ENCODE measurements around the gene TUBA3C. TPM values are rescaled to one million over a fixed set of nuclear protein-coding genes. Genes with fewer than 3 reads are reported as not detected.

TUBA3C gene
- total and polyA plus RNA-seq, 2 donors (not counting 1 experiment from before 2014, with no cell fraction given): not detected

GRCh38 chr13:19158526-19159174 is 23.0 kb downstream of the TUBA3C start:
- Histone ChIP-seq H4K20me1 (ENCODE audit: control insufficient read depth, extremely low read depth, insufficient read depth, low read length) (no peaks in the 10 kb centered on the region), H3K27ac (ENCODE audit: insufficient read depth, low read length) (no peak overlapping the region), H3K27me3 (ENCODE audit: control insufficient read depth, insufficient read depth, low read length) (no peaks in the 10 kb centered on the region), H3K9me3 (ENCODE audit: control insufficient read depth, insufficient read depth, low read depth, low read length) (no peaks in the 10 kb centered on the region), H3K9ac (ENCODE audit: insufficient read depth, low read length) (no peak overlapping the region), H3K4me3 (replicated peaks in 1 of 4; ENCODE audit: control extremely low read depth in 1 of 4, insufficient read depth in 1 of 4, low read depth in 3 of 4, low read length in 4 of 4) (no peak overlapping the region), H3K4me2 (ENCODE audit: extremely low read depth, insufficient read depth, low read length) (no peak overlapping the region), H3K4me1 (ENCODE audit: control insufficient read depth, extremely low read depth, insufficient read depth, low read length) (no peaks in the 10 kb centered on the region), H3K36me3 (ENCODE audit: control insufficient read depth, insufficient read depth, low read length) (no peaks in the 10 kb centered on the region), H2AFZ (ENCODE audit: low read length) (no peak overlapping the region), H3K79me2 (ENCODE audit: control insufficient read depth, insufficient read depth, low read length) (no peaks in the 10 kb centered on the region)
- TF ChIP-seq CTCF (conservative IDR thresholded peaks at IDR 0.05 in 1 of 2, IDR thresholded peaks at IDR 0.05 in 1 of 2; ENCODE audit: low read depth in 1 of 2, low read length in 2 of 2): no peak
- TF ChIP-seq EZH2 (IDR thresholded peaks at IDR 0.05; ENCODE audit: low read length, missing control alignments): no peak
- no peak for DNase-seq (ENCODE audit: low read depth in 2 of 2)

- TF ChIP-seq EZH2 (IDR thresholded peaks at IDR 0.05; ENCODE audit: low read length, missing control alignments): no peak
- TF ChIP-seq CTCF (conservative IDR thresholded peaks at IDR 0.05 in 1 of 2, IDR thresholded peaks at IDR 0.05 in 1 of 2; ENCODE audit: low read depth in 1 of 2, low read length in 2 of 2): no peak
- Histone ChIP-seq H2AFZ (ENCODE audit: low read length) (no peak overlapping the region), H3K36me3 (ENCODE audit: control insufficient read depth, insufficient read depth, low read length) (no peaks in the 10 kb centered on the region), H3K9ac (ENCODE audit: insufficient read depth, low read length) (no peak overlapping the region), H4K20me1 (ENCODE audit: control insufficient read depth, extremely low read depth, insufficient read depth, low read length) (no peaks in the 10 kb centered on the region), H3K27me3 (ENCODE audit: control insufficient read depth, insufficient read depth, low read length) (no peaks in the 10 kb centered on the region), H3K79me2 (ENCODE audit: control insufficient read depth, insufficient read depth, low read length) (no peaks in the 10 kb centered on the region), H3K4me3 (replicated peaks in 1 of 4; ENCODE audit: control extremely low read depth in 1 of 4, insufficient read depth in 1 of 4, low read depth in 3 of 4, low read length in 4 of 4) (no peak overlapping the region), H3K4me1 (ENCODE audit: control insufficient read depth, extremely low read depth, insufficient read depth, low read length) (no peaks in the 10 kb centered on the region), H3K4me2 (ENCODE audit: extremely low read depth, insufficient read depth, low read length) (no peak overlapping the region), H3K9me3 (ENCODE audit: control insufficient read depth, insufficient read depth, low read depth, low read length) (no peaks in the 10 kb centered on the region), H3K27ac (ENCODE audit: insufficient read depth, low read length) (no peak overlapping the region)
- no peak for DNase-seq (ENCODE audit: low read depth in 2 of 2)
Observed at GRCh38 chr13:19158006-19158405, 23.6 kb downstream of the TUBA3C start.

GRCh38 chr13:19157461-19157860 is 24.2 kb downstream of the TUBA3C start:
- H3K9ac ChIP-seq (ENCODE audit: insufficient read depth, low read length): no peak overlapping the region
- H2AFZ ChIP-seq (ENCODE audit: low read length): no peak overlapping the region
- H3K4me3 ChIP-seq (replicated peaks in 1 of 4; ENCODE audit: control extremely low read depth in 1 of 4, insufficient read depth in 1 of 4, low read depth in 3 of 4, low read length in 4 of 4): no peak overlapping the region
- H3K36me3 ChIP-seq (ENCODE audit: control insufficient read depth, insufficient read depth, low read length): no peaks in the 10 kb centered on the region
- no peak overlapping the region for H3K4me2 ChIP-seq (ENCODE audit: extremely low read depth, insufficient read depth, low read length)
- no peak for DNase-seq (ENCODE audit: low read depth in 2 of 2)
- H3K4me1 ChIP-seq (ENCODE audit: control insufficient read depth, extremely low read depth, insufficient read depth, low read length): no peaks in the 10 kb centered on the region
- H3K9me3 ChIP-seq (ENCODE audit: control insufficient read depth, insufficient read depth, low read depth, low read length): no peaks in the 10 kb centered on the region
- no peaks in the 10 kb centered on the region for H3K79me2 ChIP-seq (ENCODE audit: control insufficient read depth, insufficient read depth, low read length)
- no peak overlapping the region for H3K27ac ChIP-seq (ENCODE audit: insufficient read depth, low read length)
- no peaks in the 10 kb centered on the region for H4K20me1 ChIP-seq (ENCODE audit: control insufficient read depth, extremely low read depth, insufficient read depth, low read length)
- H3K27me3 ChIP-seq (ENCODE audit: control insufficient read depth, insufficient read depth, low read length): no peaks in the 10 kb centered on the region
- TF ChIP-seq EZH2 (IDR thresholded peaks at IDR 0.05; ENCODE audit: low read length, missing control alignments): no peak
- TF ChIP-seq CTCF (conservative IDR thresholded peaks at IDR 0.05 in 1 of 2, IDR thresholded peaks at IDR 0.05 in 1 of 2; ENCODE audit: low read depth in 1 of 2, low read length in 2 of 2): no peak
